HFFc6 (cell line): ENCODE data around the gene GTF3C2. TPM values are rescaled to one million over a fixed set of nuclear protein-coding genes. Genes with fewer than 3 reads are reported as not detected.
A peak's percentile ranks its signal among the peaks of the same experiment; 100 is the strongest.

Experiments
- DNase-seq: peaks from one replicate; pipeline ENCODE4 v3.0.0-alpha.2; 2018
- H3K27ac Mint-ChIP-seq: 2 replicates; pipeline ENCODE4 v1.8.0; 2020; ENCODE audit warnings: mild to moderate bottlenecking, mixed read lengths
- H3K27me3 Mint-ChIP-seq: 2 replicates; pipeline ENCODE4 v1.8.0; 2021; ENCODE audit warnings: mild to moderate bottlenecking, moderate library complexity, mixed read lengths; ENCODE audit not compliant: insufficient read depth
- H3K36me3 Mint-ChIP-seq: 2 replicates; pipeline ENCODE4 v1.8.0; 2021; ENCODE audit warnings: low read depth, mixed read lengths
- H3K4me1 Mint-ChIP-seq: 2 replicates; pipeline ENCODE4 v1.8.0; 2020; ENCODE audit warnings: low read depth, mixed read lengths
- H3K4me3 Mint-ChIP-seq: 2 replicates; pipeline ENCODE4 v1.8.0; 2020; ENCODE audit warnings: mild to moderate bottlenecking, moderate library complexity, mixed read lengths
- H3K9me3 Mint-ChIP-seq: 2 replicates; pipeline ENCODE4 v1.8.0; 2020; ENCODE audit warnings: mild to moderate bottlenecking, mixed read lengths
- CTCF ChIP-seq: fragments of 200-600 bp; sonication (generic); IDR thresholded peaks from 2 replicates; pipeline ENCODE4 v1.5.0; 2021; ENCODE audit warnings: antibody characterized with exemption, mild to moderate bottlenecking
- total RNA-seq, 6 experiments: library from RNA; stranded (reverse); fragmentation: NEBNext Ultra II Directional; extraction: Animal tissue kit (Norgen Biotek cat#: 25700); gene quantifications; 2 replicates in 1 of 6; 3 replicates in 5 of 6; pipeline ENCODE4 v1.2.3, GENCODE V29; 2021

Gene GTF3C2
- total RNA-seq, 6 experiments from 2014 or later = 42.9 to 53.0 (median 48.4) TPM

- Mint-ChIP-seq H3K27me3 (peaks cover 4% of the 10 kb centered on the region), H3K27ac (peak within 1 kb of the TSS; percentile 94), H3K9me3 (no peaks in the 10 kb centered on the region), H3K36me3 (peaks cover 53% of the 10 kb centered on the region), H3K4me1 (peaks cover 31% of the 10 kb centered on the region), H3K4me3 (peak within 1 kb of the TSS; percentile 90)
- peak; percentile 99 for DNase-seq
- TF ChIP-seq CTCF = peak; percentile 87
Measured at GRCh38 chr2:27370026-27370815, 13.7 kb upstream of the GTF3C2 start, which contains the start of the genes EIF2B4 and SNX17. Gene EIF2B4, minus strand, starts transcription at chr2:27370338. Its CDS starts 24 bp downstream, at chr2:27370314. Gene SNX17, plus strand, starts transcription at chr2:27370616. Its CDS starts 128 bp downstream, at chr2:27370744.

GRCh38 chr2:27369471-27370025, 13.0 kb upstream of the GTF3C2 start:
- Mint-ChIP-seq H3K27ac (peak overlapping the region; percentile 94), H3K4me3 (peak overlapping the region; percentile 90), H3K36me3 (peaks cover 52% of the 10 kb centered on the region), H3K9me3 (no peaks in the 10 kb centered on the region), H3K4me1 (peaks cover 31% of the 10 kb centered on the region), H3K27me3 (peaks cover 4% of the 10 kb centered on the region)
- TF ChIP-seq CTCF = no peak
- peak; percentile 37 for DNase-seq

DNA sequence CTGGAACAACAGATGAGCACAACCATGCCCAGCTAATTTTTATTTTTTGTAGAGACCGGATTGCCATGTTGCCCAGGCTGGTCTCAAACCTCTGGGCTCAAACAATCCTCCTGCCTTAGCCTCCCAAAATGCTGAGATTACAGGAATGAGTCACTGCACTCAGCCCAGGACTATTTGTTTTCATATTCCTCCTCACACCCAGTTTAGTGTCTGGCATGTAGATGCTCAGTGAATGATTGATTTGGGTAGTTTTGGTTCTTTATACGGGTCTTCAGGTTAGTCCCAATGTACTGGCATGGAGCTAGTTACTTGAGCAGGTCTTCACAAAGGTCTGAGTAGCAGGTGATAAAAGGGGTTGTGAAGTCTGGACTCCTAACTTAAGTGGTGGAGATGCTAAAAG, 7.4 kb upstream of the GTF3C2 start:
- Mint-ChIP-seq H3K27ac (no peak overlapping the region), H3K9me3 (no peaks in the 10 kb centered on the region), H3K4me3 (no peak overlapping the region), H3K27me3 (no peaks in the 10 kb centered on the region; the same call in 1 of the 2 replicates), H3K4me1 (peaks cover 7% of the 10 kb centered on the region), H3K36me3 (peaks cover 38% of the 10 kb centered on the region)
- DNase-seq = no peak
- no peak for TF ChIP-seq CTCF

- Mint-ChIP-seq H3K36me3 (peaks cover 39% of the 10 kb centered on the region), H3K4me3 (no peak overlapping the region)
Measured at GRCh38 chr2:27362678-27363420, 6.3 kb upstream of the GTF3C2 start.

More at GRCh38 chr2:27362678-27363420, 6.3 kb upstream of the GTF3C2 start:
- no peaks in the 10 kb centered on the region; the same call in 1 of the 2 replicates for H3K27me3 Mint-ChIP-seq
- H3K9me3 Mint-ChIP-seq = no peaks in the 10 kb centered on the region
- peaks cover 10% of the 10 kb centered on the region for H3K4me1 Mint-ChIP-seq
- TF ChIP-seq CTCF = no peak
- peak overlapping the region; percentile 32; the same call in 1 of the 2 replicates for H3K27ac Mint-ChIP-seq
- DNase-seq = no peak
